CD4-positive, alpha-beta memory T cell (primary cell): ENCODE data around the gene F7. TPM values are rescaled to one million over a fixed set of nuclear protein-coding genes. Genes with fewer than 3 reads are reported as not detected.
A peak's percentile ranks its signal among the peaks of the same experiment; 100 is the strongest.

Experiments
- CTCF ChIA-PET: fragments of 350-600 bp; sonication (Branson Sonifier 250); formaldehyde crosslinking; loops from one replicate; lab custom pipeline; 2021; ENCODE audit warnings: inconsistent platforms; ENCODE audit not compliant: partially characterized antibody; lab: Charles Lee
- POLR2A ChIA-PET: fragments of 350-600 bp; sonication (Branson Sonifier 250); formaldehyde crosslinking; loops from one replicate; lab custom pipeline; 2021; ENCODE audit not compliant: partially characterized antibody; lab: Charles Lee
- DNase-seq, 5 donors: peaks; one replicate each; pipeline versions ENCODE4 v3.0.0 to v3.0.0-alpha.2; 2020 to 2022; ENCODE audit warnings: mixed read lengths in 1 of 5
- H3K27ac ChIP-seq: one replicate; pipeline ENCODE4 v1.7.0; 2013; ENCODE audit warnings: low read depth, low read length
- H3K27me3 ChIP-seq: 2 replicates; pipeline ENCODE4 v1.7.0; 2013; ENCODE audit warnings: mild to moderate bottlenecking, low read length, moderate library complexity; ENCODE audit not compliant: insufficient read depth
- H3K36me3 ChIP-seq: 2 replicates; pipeline ENCODE4 v1.7.0; 2013; ENCODE audit warnings: mild to moderate bottlenecking, low read length, moderate library complexity; ENCODE audit not compliant: insufficient read depth
- H3K4me1 ChIP-seq: 2 replicates; pipeline ENCODE4 v1.7.0; 2013; ENCODE audit warnings: mild to moderate bottlenecking, low read length, moderate library complexity; ENCODE audit not compliant: insufficient read depth
- H3K4me3 ChIP-seq, 2 donors: one replicate each; pipeline ENCODE4 v1.7.0; 2013; ENCODE audit warnings: low read length in 2 of 2, mild to moderate bottlenecking in 1 of 2
- H3K9me3 ChIP-seq, 2 donors: one replicate each; pipeline ENCODE4 v1.7.0; 2013; ENCODE audit warnings: low read length in 2 of 2, control low read depth in 1 of 2; ENCODE audit not compliant: control insufficient read depth in 1 of 2
- H3K27ac Mint-ChIP-seq, 7 donors: one replicate each; pipeline ENCODE4 v1.8.0; 2020 to 2021; ENCODE audit warnings: mixed read lengths in 7 of 7, mild to moderate bottlenecking in 6 of 7, inconsistent platforms in 3 of 7, moderate library complexity in 3 of 7
- H3K27me3 Mint-ChIP-seq, 2 donors: one replicate each; pipeline ENCODE4 v1.8.0; 2020 to 2021; ENCODE audit warnings: mixed read lengths in 2 of 2
- H3K36me3 Mint-ChIP-seq, 2 donors: one replicate each; pipeline ENCODE4 v1.8.0; 2020 to 2021; ENCODE audit warnings: mixed read lengths in 2 of 2, inconsistent platforms in 1 of 2, mild to moderate bottlenecking in 1 of 2
- H3K4me1 Mint-ChIP-seq, 4 donors: one replicate each; pipeline ENCODE4 v1.8.0; 2020 to 2021; ENCODE audit warnings: mixed read lengths in 4 of 4, mild to moderate bottlenecking in 1 of 4
- H3K4me3 Mint-ChIP-seq, 8 donors: one replicate each; pipeline ENCODE4 v1.8.0; 2020 to 2021; ENCODE audit warnings: mixed read lengths in 8 of 8, mild to moderate bottlenecking in 7 of 8, moderate library complexity in 6 of 8, inconsistent platforms in 3 of 8
- H3K9me3 Mint-ChIP-seq, 8 donors: one replicate each; pipeline ENCODE4 v1.8.0; 2020 to 2021; ENCODE audit warnings: mixed read lengths in 8 of 8, mild to moderate bottlenecking in 5 of 8, inconsistent platforms in 3 of 8, moderate library complexity in 1 of 8
- intact Hi-C: fragments of 100-400 bp; cut with micrococcal nuclease; formaldehyde crosslinking; loops from one replicate; pipeline ENCODE4 v1.15.1; 2023
- polyA plus RNA-seq, 2 donors: library from polyadenylated mRNA; unstranded; fragments of 300-500 nt; fragmentation: Illumina TruSeq; gene quantifications; one replicate each; pipeline ENCODE4 v1.2.3, GENCODE V29; 2021
- total RNA-seq, 2 experiments: library from RNA; stranded (reverse); gene quantifications; one replicate each; pipeline ENCODE4 v1.2.3, GENCODE V29; 2021

F7 gene
- total and polyA plus RNA-seq, 4 experiments from 2014 or later, result not detected

DNA sequence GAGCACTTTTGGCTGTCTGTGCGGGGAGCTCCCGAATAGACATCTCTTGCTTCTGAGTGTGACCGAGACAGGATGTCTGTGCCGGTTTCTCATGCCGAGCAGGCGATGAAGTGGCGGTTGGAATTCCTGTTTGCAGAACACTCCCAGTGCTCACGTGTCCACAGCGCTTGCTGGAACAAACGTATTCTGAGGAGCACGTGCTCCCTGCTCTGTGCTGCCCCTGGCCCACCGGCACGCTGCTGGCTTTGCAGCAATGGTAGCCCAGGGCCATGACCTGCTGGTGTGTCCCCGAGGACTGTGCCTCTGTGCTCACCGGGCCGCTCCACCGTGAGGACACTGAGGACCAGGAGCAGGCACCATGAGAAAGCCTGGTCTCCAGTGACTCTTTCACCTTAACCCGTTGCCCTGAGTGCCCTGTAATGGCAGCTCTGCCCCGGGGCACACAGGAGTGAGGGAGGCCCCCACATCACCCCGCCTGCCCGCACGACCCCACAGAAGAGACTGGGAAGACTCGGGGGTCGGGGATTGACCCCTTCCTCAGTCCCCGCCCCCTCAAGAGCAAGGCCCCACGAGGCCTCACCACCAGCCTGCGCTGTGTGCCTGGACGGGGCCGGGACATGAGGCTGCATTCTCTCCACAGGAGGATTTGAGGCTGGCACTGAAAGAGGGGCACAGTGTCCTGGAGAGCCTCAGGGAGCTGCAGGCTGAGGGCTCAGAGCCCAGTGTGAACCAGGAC, 40.0 kb upstream of the F7 start:
- no peaks in the 10 kb centered on the region for H3K9me3 ChIP-seq
- Mint-ChIP-seq H3K9me3 (peaks cover 0 to 2% (median 0%) of the 10 kb centered on the region in 8 donors), H3K4me3 (no peak overlapping the region), H3K4me1 (no peaks in the 10 kb centered on the region), H3K27me3 (no peaks in the 10 kb centered on the region), H3K36me3 (peaks cover 10 to 13% of the 10 kb centered on the region in 2 donors), H3K27ac (no peak overlapping the region)
- ChIA-PET CTCF (no interaction called here), POLR2A (no interaction called here)
- H3K4me3 ChIP-seq, result no peak overlapping the region
- no peaks in the 10 kb centered on the region for H3K27me3 ChIP-seq
- no peaks in the 10 kb centered on the region for H3K36me3 ChIP-seq
- H3K4me1 ChIP-seq, result no peaks in the 10 kb centered on the region
- no peak for DNase-seq
- intact Hi-C loops, result no loop called here
- H3K27ac ChIP-seq, result no peak overlapping the region

DNA sequence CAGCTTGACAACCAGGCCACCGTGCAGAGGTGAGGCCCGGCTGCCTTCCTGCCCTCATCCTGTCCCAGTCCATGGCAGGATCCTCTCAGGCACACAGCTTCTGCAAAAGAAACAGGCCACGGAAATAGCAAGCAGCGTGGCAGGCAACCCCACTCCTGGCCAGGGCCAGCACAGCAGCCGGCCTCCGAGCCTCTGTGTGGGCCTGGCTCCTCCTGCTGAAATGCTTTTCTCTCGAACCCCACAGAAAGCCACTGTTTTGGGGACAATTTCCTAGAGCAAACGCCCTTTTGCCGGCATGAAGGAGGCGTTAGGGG, 39.5 kb upstream of the F7 start:
- H3K36me3 Mint-ChIP-seq, result peaks cover 15 to 18% of the 10 kb centered on the region in 2 donors
- no peaks in the 10 kb centered on the region for H3K27me3 ChIP-seq
- ChIA-PET POLR2A (no interaction called here), CTCF (no interaction called here)
- intact Hi-C loops, result no loop called here
- DNase-seq, result no peak
- H3K9me3 ChIP-seq, result no peaks in the 10 kb centered on the region
- H3K4me1 Mint-ChIP-seq, result no peaks in the 10 kb centered on the region
- H3K27me3 Mint-ChIP-seq, result no peaks in the 10 kb centered on the region
- H3K4me1 ChIP-seq, result no peaks in the 10 kb centered on the region
- no peak overlapping the region for H3K27ac Mint-ChIP-seq
- no peak overlapping the region for H3K27ac ChIP-seq
- no peak overlapping the region for H3K4me3 ChIP-seq
- no peaks in the 10 kb centered on the region for H3K36me3 ChIP-seq
- peaks cover 0 to 2% (median 0%) of the 10 kb centered on the region in 8 donors for H3K9me3 Mint-ChIP-seq
- H3K4me3 Mint-ChIP-seq, result no peak overlapping the region

DNA sequence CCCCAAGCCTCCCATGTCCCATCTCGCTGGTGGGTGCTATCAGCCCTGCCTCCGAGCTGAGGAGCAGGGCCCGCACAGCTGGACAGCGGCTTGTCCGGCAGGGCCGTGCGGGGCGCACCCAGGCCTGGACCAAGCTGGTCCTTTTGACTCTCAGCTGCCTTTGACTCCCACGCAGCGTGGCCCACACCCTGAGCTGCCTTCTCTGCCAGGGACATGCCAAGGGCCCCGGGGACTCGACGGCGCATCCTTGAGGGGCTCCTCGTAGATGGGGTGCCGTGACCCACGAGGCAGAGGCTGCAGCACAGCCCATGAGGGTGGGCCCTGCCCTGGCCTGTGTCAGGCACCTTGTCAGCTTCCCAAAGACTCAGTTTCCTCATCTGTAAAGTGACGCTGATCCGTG, 38.8 kb upstream of the F7 start:
- ChIA-PET CTCF (no interaction called here), POLR2A (no interaction called here)
- H3K4me3 ChIP-seq, result no peak overlapping the region
- Mint-ChIP-seq H3K9me3 (peaks cover 0 to 4% (median 1%) of the 10 kb centered on the region in 8 donors), H3K4me1 (no peaks in the 10 kb centered on the region), H3K27me3 (no peaks in the 10 kb centered on the region), H3K27ac (no peak overlapping the region), H3K36me3 (peaks cover 20 to 24% of the 10 kb centered on the region in 2 donors), H3K4me3 (no peak overlapping the region)
- H3K27ac ChIP-seq, result no peak overlapping the region
- no peaks in the 10 kb centered on the region for H3K27me3 ChIP-seq
- H3K36me3 ChIP-seq, result no peaks in the 10 kb centered on the region
- DNase-seq, result no peak
- no peaks in the 10 kb centered on the region for H3K4me1 ChIP-seq
- H3K9me3 ChIP-seq, result no peaks in the 10 kb centered on the region
- intact Hi-C loops, result no loop called here

DNA sequence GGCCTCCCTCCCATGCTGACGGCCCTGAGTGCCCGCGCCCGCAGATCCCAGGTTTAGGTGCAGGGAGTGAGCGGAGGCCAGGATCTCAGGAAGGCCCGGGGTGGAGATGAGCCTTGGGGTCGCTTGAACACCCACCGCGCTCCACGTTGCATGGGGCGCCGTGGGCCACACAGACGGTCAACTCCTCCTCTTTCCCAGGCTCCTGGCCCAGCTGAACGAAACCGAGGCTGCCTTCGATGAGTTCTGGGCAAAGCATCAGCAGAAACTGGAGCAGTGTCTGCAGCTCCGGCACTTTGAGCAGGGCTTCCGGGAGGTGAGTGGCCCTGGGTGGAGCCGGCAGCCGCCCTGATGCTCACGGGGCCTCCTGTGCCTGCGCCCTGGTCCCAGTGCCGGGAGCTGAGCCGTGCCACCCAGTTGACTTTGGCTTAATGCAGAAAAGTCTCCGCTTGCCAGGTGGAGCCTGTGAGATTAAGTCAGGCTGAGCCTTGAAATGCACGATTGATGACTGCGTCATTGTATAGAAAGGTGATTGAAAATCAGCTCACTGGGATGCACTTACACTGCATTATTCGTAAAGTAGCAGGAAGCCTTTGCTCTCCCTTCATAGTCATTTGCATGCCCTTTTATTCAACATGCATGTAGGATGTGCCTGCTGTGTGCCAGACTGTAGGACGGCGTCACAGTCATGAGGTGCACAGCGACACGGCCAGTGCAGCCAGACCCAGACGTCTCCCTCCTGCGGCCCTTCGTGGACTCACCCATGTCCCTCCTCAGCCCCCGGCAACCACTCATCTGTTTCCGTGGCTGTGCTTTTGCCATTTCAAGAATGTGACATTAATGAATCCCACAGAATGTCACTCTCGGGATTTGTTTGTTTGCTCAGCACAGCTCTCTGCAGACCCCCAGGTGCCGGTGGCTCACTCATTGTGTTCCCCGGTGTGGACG, 35.5 kb upstream of the F7 start:
- POLR2A ChIA-PET, result no interaction called here
- no peak overlapping the region for H3K4me3 Mint-ChIP-seq
- intact Hi-C loops, result no loop called here

DNA sequence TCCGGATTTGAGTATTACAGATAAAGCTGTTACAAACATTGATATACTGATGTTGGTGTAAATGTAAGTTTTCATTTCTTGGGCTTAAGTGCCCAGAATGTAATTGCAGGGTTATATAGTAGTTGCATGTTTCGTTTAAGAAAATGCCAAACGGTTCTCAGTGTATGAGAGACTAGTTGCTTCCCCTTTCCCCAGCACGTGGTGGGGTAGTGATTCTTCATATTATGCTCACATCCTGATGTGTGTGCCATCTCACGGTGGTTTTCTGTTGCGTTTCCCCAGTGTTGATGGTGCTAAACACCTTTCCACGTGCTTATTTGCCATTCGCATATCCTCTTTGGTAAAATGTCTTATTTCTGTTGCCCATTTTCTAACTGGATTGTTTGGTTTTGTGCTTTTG, 34.7 kb upstream of the F7 start:
- ChIA-PET CTCF (no interaction called here), POLR2A (no interaction called here)
- no peaks in the 10 kb centered on the region for H3K27me3 Mint-ChIP-seq
- H3K27ac Mint-ChIP-seq, result no peak overlapping the region
- H3K9me3 ChIP-seq, result no peaks in the 10 kb centered on the region
- H3K4me3 Mint-ChIP-seq, result no peak overlapping the region
- no peak overlapping the region for H3K4me3 ChIP-seq
- no peaks in the 10 kb centered on the region for H3K4me1 ChIP-seq
- no peaks in the 10 kb centered on the region for H3K4me1 Mint-ChIP-seq
- intact Hi-C loops, result no loop called here
- H3K36me3 Mint-ChIP-seq, result peaks cover 23 to 30% of the 10 kb centered on the region in 2 donors
- H3K27ac ChIP-seq, result no peak overlapping the region
- H3K9me3 Mint-ChIP-seq, result peaks cover 0 to 16% (median 3%) of the 10 kb centered on the region in 8 donors
- H3K27me3 ChIP-seq, result no peaks in the 10 kb centered on the region
- no peaks in the 10 kb centered on the region for H3K36me3 ChIP-seq
- DNase-seq, result no peak

More for the DNA sequence above, 35.5 kb upstream of the F7 start:
- CTCF ChIA-PET, result no interaction called here
- peaks cover 0 to 16% (median 3%) of the 10 kb centered on the region in 8 donors for H3K9me3 Mint-ChIP-seq
- H3K36me3 ChIP-seq, result no peaks in the 10 kb centered on the region
- H3K9me3 ChIP-seq, result no peaks in the 10 kb centered on the region
- H3K4me1 Mint-ChIP-seq, result no peaks in the 10 kb centered on the region
- no peak overlapping the region for H3K4me3 ChIP-seq
- no peak overlapping the region for H3K27ac Mint-ChIP-seq
- no peak for DNase-seq
- no peaks in the 10 kb centered on the region for H3K27me3 Mint-ChIP-seq
- no peaks in the 10 kb centered on the region for H3K27me3 ChIP-seq
- H3K4me1 ChIP-seq, result no peaks in the 10 kb centered on the region
- no peak overlapping the region for H3K27ac ChIP-seq
- peaks cover 21 to 30% of the 10 kb centered on the region in 2 donors for H3K36me3 Mint-ChIP-seq

DNA sequence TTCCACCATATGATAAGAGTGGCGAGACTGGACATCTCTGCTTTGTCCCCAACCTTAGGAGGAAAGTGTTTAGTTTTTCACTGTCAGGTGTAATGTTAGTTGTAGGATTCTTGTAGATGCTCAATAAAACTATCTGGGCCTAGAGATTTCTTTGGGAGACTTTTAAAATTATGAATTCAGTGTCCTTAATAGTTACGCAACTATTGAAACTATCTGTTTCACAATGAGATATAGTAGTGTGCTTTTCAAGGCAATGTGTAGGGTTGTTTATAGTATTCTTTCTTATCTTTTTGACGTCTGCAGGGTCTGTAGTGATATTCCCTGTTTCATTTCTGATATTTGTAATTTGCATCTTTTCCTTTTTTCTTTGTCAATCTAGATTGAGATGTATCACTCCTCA, 33.2 kb upstream of the F7 start:
- H3K36me3 ChIP-seq, result no peaks in the 10 kb centered on the region
- H3K4me1 ChIP-seq, result no peaks in the 10 kb centered on the region
- Mint-ChIP-seq H3K36me3 (peaks cover 25 to 31% of the 10 kb centered on the region in 2 donors), H3K27me3 (no peaks in the 10 kb centered on the region), H3K27ac (no peak overlapping the region), H3K9me3 (peaks cover 0 to 16% (median 2%) of the 10 kb centered on the region in 8 donors), H3K4me1 (no peaks in the 10 kb centered on the region), H3K4me3 (peak overlapping the region in 1 of 8 donors; percentile 37)
- H3K27me3 ChIP-seq, result no peaks in the 10 kb centered on the region
- no peaks in the 10 kb centered on the region for H3K9me3 ChIP-seq
- intact Hi-C loops, result no loop called here
- H3K4me3 ChIP-seq, result no peak overlapping the region
- no peak overlapping the region for H3K27ac ChIP-seq
- CTCF ChIA-PET, result no interaction called here
- no peak for DNase-seq
- POLR2A ChIA-PET, result no interaction called here

DNA sequence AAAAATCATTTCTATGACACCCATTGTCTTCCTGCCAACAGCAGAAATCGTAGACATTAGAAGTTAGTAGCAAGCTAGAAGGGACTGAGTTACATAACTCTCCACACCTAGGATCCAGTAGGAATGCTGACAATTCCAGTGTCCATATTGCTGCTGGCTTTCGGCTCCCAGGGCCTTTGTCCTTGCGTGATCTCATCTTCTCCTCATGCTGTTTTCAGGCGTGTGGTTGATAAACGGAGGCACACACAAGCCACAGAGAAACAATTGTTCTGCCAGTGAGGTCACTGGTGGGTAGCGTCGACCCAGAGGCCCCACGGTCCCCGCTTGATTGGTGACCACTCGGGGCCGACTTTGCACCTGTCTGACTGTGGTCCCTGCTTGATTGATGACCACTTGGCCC, 31.6 kb upstream of the F7 start:
- no peaks in the 10 kb centered on the region for H3K27me3 ChIP-seq
- peaks cover 28 to 36% of the 10 kb centered on the region in 2 donors for H3K36me3 Mint-ChIP-seq
- H3K4me1 ChIP-seq, result no peaks in the 10 kb centered on the region
- H3K4me1 Mint-ChIP-seq, result no peaks in the 10 kb centered on the region
- H3K27ac ChIP-seq, result no peak overlapping the region
- H3K4me3 Mint-ChIP-seq, result no peak overlapping the region
- H3K27ac Mint-ChIP-seq, result no peak overlapping the region
- intact Hi-C loops, result no loop called here
- H3K9me3 ChIP-seq, result no peaks in the 10 kb centered on the region
- H3K4me3 ChIP-seq, result no peak overlapping the region
- DNase-seq, result no peak
- H3K9me3 Mint-ChIP-seq, result peaks cover 0 to 16% (median 2%) of the 10 kb centered on the region in 8 donors
- H3K27me3 Mint-ChIP-seq, result no peaks in the 10 kb centered on the region
- no peaks in the 10 kb centered on the region for H3K36me3 ChIP-seq
- ChIA-PET CTCF (no interaction called here), POLR2A (no interaction called here)
